Measurements from ENCODE around the gene SPATA32.
"Not testable (repeated sequence)": the region's sequence is repeated elsewhere in the genome, so short reads cannot be mapped to it uniquely, and the experiment has no call there.

Gene SPATA32, protein sequence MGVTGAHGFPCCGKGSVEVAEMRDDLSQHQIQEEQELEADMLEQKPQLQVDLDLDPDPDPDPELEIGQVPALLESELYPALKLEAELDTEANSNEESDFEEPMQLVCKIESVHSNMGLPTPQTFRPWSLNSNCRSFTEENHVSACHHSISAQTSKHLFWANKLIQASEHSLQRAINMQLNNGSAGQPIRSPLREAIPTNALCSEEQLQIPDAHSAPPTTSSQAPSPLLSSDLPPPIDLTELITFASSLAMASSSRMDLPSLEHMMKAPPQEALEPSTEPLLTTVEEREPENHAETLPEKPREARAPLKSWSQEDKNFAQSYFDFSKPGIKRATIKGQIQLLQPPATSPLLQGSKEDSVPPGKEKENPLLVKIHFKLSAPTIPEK

DNA sequence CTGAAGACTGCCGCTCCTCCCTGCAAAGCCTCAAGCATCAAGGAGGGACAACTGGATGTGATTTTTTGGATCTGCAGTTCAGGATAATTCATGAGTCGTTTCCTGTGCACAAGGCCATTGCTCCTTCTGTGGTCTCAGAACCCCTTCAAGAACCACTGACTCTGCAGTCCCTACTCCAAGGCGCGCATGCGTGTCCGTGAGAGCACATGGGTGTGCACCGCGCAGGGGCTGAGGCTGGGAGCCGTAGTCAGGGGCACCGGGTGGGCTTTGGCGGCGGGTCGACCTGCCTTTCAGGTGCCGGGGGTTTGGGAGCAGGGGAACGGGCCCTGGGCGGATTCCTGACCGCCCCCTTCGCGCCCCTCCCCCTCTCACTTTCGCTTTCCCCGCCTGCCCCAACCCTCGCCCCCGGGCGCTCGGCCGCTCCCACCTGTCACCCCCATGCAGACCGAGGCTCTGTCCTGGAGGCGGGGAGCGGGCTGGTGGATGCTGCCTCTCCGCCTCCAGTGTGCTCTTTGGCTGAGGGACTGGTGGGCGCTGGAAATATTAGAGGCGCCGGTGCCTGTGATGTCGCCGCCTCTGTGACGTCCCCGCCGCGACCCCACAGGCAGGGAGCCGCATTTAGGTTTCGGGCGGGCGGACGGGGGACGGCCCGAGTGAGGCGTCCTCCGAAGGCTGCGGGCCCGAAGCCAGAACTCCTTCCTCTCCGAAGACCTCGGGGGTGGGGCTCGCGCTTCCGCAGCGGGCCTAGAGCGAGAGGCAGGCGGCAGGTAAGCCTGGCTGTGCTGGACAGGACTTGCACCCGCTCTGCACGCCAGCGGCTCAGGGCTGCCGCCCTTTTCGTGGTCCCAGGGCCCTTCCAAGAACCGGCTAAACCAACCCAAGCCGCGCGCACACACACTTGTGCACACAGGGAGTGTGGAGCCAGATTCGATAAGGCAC lies at the start of gene SPATA32:
Gene SPATA32 (minus strand): TSS at position 518 of the 939 bp plus-strand sequence. CDS start 78 bp downstream, at position 440.
- DNase-seq = no peak

DNA sequence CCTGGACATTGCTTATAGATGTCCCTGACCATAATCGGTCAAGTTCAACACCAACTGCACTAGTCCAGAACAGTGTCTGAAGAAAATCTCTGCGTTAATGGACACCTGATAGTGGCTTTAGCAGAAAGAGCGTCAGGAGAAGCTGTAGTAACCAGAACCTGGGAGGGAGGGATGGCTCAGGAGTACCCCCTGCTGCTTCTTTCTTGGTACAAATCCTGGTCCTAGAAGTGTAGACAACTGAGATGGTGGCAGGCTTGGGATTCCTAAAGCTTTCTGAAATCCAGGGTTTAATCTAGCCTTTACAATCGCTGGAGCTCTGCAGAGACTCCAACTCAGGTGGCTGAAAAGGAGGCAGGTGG lies 49.5 kb upstream of the SPATA32 start:
- no peak for DNase-seq

DNA sequence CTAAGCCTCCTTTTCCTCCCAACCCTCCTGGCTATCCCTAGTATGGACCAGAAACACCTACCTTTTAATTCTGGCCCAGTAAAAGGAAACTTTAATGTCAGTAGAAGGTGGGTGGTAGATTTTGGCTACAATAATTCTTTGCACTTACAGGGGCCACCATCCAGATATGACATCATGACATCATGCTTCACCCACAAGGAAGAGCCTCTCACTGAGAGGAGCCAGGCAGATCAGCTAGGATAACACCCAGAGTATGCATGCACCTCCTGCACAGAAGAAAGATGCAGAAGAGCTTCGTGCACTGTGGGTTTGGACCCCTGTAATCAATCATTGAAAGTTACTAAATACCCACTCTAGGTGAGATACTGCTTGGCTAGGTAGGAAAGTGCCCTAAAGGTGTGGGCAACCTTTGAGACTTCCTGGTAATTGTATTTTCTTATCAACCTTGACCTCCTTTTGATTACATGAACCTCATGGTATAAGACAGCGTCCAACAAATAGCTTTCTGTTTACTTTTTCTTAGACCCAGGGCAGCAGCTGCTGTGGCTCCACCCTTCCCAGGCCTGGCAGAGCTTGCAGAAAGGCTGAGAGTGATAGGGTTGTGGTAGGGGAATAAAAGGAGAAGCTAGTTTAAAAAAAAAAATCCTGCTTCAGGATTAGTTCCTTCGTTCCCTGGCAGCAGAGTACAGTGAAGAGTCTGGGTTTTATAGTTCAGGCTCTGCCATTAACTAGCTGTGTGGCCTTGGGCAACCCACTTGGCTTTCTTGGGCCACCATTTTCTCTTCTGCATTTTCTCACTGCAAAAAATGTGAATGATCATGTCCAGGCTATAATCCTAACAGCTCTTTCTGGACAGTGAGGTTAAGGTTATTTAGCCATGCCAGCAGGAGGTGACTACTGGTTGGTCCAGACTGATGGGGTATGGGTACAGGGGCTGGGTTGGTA lies 48.8 kb upstream of the SPATA32 start:
- DNase-seq = peak; percentile 32

DNA sequence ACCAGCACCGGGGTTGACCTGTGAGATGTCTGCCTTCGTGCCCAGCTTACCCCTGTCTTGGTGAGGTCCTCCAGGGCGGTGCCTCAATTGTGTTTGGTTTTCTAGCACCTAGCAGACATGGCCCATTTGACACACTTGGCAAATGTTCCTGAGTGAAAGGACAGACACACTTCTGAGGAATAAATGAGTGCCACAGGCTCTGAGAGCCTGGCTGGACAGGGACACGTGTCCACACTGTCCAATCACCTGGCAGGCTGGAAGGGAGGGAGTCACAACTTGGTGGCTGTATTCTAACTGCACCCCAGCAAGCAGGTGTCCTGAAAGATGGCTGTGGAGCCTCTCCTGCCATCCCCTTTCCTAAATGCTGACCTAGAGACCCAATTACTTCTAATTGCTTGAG lies 47.5 kb upstream of the SPATA32 start:
- DNase-seq = no peak

DNA sequence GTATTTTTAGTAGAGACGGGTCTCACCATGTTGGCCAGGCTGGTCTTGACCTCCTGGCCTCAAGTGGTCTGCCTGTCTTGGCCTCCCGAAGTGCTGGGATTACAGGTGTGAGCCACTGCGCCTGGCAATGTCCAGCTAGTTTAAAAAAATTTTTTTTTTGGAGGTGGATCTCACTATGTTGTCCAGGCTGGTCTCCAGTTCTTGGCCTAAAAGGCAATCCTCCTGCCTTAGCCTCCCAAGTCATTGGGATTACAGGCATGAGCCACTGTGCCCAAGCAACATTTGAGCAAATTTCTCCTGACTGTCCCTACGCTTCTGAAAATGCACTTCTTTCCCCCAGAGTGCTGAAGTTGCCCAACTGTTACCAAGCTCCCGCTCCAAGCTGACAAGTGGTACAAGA lies 46.9 kb upstream of the SPATA32 start:
- no peak for DNase-seq

DNA sequence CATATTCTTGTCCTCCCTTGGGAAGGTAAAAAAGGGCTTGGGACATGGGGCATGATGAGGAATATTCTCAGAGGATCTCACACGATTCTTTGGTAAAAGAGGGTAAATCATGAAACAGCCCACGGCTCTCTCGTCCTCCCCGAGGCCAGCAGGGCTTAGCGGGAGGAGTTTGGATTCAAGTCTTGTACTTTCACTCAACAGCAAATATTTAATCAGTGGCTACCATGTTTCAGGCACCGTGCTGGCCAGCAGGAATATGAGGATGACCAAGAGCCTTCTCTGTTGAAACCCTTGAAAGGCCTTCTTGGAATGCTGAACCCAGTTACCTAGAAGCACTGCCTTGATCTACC lies 46.1 kb upstream of the SPATA32 start:
- DNase-seq = no peak

DNA sequence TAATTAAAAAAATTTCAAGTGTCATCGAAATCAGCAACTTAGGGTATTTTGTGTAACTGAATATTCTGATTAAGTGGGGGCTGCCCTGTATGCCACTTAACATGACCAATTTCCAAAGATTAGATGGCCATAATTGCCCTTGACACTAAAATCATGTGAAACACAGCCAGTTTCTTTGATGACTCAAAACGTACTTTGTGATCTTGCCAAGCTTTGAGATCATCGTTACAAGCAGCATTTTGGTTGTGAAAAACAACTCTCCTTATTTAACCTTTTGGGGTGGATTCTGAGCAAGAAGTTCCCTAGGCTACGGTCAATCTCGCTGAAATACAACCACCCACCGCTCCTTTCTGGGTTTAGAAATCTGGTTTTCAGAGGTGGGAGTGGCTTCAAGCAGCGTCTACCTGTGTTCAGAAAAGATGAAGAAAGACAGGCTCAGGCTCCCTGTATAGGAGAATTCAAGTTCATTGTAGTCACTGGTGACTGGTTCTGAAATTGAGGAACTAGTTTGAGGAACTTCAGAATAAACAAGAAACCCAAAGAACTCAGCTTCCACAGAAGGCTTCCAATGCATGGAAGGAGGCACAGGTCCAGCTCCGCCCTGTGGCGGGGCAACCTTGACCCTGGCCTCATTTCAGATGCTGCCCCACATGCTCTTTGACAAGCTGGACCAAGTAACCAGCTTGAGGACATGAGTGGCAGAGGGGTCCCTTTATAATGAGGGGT lies 45.6 kb upstream of the SPATA32 start:
- peak; percentile 57 for DNase-seq

DNA sequence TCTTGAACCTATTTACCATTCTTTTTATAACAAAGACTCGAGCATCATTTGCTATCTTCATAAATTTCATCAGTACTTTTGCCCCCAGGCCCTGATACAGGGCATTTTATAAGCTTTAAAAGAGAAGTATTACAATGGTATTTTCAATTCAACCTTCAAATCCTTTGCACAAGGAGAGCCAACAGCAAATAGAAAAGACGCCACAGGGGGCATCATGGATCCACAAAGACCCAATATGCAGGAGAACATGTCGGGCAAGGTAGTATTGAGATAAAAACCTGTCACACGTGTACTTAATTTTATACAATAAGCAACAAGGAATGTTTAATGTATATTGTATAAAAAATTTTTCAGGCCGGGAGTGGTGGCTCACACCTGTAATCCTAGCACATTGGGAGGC lies 44.7 kb upstream of the SPATA32 start:
- no peak for DNase-seq

DNA sequence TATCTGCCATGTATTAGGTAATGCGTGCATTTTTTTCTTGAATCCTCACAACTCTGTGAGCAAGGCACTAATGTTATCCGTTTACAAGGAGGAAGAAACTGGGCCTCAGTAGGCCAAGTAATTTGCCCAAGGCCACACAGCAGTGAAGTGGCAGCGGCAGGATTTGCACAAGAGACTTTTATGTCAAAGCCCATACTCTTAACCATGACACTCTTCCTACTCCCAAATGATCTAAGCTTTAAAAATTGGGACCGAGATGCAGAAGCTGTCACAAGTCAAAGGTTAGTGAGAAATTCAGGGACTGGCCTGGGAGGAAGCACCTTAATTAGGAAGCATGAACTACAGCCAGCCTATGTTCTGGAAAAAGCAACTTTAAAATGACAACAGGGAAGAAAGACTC lies 44.2 kb upstream of the SPATA32 start:
- no peak for DNase-seq

DNA sequence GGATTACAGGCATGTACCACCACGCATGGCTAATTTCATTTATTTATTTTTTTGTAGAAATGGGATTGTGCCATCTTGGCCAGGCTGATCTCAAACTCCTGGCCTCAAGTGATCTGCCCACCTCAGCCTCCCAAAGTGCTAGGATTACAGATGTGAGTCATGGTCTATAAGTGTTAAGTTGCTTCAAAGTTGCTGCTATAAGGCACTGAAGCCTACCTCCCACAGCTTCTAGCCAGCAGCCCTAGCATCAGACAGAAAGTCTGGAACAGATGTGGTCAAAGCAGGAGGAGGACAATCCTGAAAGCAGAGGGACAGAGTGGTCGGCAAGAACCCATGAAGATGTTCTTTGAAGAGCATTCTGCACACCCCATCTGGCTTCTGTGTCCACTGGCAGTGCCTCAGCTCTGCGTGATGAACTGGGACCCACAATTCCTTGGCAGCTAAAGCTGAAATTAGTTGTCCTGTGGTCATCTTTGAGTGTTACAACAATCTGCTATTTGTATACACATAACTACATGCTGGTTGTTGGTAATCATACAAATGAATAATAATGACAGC lies 43.7 kb upstream of the SPATA32 start:
- no peak for DNase-seq

DNA sequence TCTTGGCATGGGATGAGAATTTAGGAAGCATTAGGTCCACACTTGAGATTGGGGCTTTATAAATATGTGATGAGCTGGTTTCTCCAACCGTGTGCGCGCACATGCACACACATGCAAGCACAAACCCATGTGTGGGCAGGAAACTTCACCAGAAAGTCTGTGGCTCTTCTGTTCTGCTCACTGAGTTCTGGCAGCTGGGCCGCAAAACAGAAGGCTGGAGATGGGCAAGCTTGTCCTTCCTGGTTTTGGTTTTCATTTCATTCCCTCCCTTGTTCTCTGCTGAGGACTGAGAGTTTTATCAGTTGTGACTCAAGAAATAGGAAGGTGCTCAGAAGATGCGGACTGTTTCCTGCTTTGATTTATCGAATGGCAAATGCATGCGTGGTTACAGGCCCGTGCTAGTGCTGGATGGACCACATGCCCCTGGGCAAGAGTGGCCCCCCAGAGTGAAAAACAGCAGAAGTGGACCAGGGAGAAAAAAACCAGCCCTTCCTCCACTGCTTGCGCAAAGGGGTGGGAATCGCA lies 40.8 kb upstream of the SPATA32 start:
- DNase-seq = no peak

DNA sequence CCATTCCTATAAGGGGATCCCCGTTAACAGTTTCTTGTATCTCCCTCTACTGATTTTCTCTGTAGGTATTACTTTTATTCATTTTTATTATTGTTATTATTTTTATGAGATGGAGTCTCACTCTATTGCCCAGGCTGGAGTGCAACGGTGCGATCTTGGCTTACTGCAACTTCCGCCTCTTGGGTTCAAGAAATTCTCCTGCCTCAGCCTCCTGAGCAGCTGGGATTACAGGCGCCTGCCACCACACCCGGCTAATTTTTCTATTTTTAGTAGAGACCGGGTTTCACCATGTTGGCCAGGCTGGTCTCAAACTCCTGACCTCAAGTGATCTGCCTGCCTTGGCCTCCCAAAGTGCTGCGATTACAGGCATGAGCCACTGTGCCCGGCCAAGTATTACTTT lies 40.3 kb upstream of the SPATA32 start:
- DNase-seq = not testable (repeated sequence)

DNA sequence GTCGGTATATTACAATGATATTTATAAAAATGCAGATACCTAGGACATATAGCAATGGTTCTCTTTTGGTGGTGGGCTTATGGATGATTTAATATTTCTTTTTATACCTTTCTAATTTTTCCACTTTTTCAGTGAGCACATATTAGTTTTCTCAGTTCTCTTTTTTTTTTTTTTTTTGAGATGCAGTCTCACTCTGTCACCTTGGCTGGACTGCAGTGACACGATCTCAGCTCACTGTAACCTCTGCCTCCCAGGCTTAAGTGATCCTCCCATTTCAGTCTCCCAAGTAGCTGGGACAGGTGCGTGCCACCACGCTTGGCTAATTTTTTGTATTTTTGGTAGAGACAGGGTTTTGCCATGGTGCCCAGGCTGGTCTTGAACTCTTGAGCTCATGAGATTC lies 39.8 kb upstream of the SPATA32 start:
- DNase-seq = no peak

DNA sequence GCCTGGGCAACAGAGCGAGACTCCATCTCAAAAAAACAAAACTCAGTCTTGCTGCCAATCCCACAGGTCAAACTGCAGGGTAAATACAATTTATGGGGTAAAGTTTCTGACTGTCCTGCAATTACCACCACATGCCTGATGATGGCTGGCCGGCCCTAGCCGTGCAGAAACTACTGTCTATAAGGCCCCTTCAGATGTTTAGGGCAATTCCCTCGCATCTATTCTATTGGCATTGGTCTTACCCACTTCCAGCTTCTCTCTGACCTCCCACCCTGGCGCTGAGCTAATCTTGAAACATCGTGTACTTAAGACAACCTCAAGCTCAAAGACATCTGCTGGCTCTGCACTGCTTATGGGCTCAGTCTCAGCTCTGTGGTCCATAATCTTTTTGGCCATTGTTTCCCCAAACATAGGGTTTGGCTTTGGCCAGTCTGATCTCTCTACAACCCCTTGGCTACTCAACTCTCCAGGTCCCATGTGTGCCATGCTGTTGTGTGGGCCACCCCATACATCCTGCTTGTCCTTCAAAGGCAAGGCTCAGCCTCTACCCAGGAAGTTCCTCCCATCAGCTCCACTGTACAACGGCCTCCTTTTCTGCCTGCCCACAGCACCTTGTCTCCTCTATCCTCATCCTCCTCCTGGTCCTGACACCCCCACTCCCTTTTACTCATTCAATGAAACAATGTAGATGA lies 38.3 kb upstream of the SPATA32 start:
- no peak for DNase-seq

DNA sequence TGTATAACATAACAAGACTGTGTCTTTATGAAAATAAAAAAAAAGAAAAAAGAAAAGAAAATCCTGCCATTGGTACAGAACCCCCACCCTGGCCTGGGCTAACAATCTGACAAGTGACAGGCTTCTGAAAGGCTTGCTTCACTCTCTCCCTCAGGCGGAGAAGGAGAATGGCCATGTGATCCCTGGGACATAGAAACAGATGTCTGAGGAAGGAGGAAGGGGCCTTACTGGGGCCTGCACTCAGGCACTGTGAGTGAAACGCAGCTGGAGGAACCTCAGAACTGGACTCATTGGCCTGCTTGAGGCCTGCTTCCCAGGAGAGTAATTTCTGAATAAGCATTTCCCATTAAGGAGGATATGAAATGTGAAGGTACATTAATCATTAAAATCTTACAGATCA lies 37.5 kb upstream of the SPATA32 start:
- DNase-seq = no peak

DNA sequence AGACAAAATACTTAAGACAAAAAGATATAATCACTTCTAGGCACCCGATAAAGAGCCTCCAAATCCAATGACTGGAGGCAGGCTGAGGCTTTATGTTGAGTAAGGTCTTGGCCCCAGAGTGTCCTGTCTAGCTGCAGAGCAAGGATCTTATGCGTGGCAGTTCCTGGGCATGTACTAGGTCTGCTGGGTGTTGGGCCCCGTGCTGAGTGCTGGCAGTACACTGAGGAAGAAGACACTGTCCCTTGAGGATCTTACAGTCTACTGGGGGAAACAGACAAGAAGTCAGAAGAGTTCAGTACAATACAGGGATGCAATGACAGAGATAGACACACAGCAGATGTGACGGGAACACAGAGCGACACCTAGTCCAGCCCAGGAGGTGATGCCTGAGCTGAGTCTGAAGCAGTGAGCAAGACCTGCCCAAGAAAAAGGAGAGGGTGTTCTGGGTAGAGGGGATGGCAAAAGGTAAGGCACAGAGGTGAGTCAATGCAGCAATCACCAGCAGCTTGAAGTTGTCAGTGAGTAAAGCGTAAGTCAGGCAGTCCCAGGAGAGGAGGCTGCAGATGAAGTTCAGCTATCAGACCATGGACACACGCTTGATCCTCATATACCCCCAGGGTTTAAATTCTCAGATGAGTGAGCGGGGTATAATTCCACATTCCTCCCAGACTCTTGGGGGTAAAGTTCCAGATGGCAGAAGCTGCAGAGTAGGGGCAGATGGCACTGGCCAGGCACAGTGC lies 36.8 kb upstream of the SPATA32 start:
- DNase-seq = no peak

DNA sequence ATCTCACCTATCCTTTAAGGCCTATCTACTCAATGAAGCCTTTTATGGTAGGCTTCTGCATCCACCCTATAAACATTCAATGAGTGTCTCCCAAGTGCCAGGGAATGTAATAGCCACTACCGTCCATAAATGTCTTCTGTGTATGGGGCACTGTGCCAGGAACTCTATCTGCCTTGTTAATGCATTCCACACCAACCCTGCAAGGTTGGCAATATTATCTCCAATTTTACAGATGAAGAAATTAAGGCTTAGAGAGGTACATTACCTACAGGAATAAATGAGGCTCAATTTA lies 34.9 kb upstream of the SPATA32 start:
- no peak for DNase-seq

DNA sequence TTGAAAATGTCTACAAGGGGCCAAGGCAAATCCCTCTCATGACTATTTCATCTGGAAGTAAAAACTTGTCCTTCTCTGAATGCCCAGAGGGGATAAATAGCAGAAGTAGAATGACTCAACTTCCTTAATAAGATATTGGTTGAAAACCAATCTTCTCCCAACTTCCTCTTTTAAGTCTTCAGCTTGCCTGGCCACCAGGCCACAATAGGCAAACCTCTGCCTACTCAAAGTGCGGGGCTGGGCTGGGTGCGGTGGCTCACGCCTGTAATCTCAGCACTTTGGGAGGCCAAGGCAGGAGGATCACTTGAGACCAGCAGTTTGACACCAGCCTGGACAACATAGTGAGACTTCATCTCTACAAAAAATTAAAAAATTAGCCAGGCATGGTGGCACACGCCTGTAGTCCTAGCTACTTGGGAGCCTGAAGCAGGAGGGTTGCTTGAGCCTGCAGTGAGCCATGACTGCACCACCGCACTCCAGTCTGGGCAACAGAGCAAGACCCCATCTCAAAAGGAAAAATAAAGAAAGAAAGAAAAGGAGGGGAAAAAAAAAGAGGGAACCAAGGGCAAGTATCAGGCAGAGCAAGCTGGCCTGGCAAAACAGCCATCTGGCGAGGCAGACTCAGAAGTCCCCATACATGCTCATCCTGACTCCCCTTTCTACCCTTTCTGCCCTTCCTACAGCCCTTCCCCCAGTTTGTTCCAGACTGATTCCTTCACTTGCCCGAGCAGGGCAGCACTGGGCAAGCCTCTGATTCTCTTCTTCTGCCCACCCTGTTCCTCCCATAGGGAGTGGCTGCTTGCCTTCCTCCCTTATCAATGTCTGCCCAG lies 34.3 kb upstream of the SPATA32 start:
- peak; percentile 89 for DNase-seq

DNA sequence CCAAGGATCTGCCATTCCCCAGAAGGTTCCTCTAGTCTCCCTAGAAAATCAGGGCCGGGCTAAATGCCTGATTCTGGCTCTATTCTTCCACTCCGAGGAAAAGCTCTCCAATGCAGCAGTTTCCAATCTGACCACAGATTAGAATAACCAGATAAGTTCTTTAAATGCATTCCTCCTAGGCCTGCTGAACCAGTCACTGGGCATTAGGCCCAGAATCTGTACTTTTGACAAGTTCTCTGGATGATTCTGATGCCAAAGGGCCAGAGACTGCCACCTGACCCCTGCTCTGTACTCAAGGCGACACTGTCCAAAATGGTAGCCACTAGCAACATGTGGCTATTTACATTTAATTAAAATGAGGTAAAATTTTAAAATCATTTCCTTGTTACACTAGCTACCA lies 32.6 kb upstream of the SPATA32 start:
- DNase-seq = no peak
